Stimulated activated naive CD4-positive, alpha-beta T cell treated with Interleukin-2 at 50 U/mL for 16 hours (primary cell): Measurements from ENCODE around the gene AMZ1.
"Not testable (repeated sequence)": the region's sequence is repeated elsewhere in the genome, so short reads cannot be mapped to it uniquely, and the experiment has no call there.

ENCODE experiments used
- DNase-seq: peaks from one replicate; lab custom pipeline; 2025; lab: John Stamatoyannopoulos, UW

Gene AMZ1

DNA sequence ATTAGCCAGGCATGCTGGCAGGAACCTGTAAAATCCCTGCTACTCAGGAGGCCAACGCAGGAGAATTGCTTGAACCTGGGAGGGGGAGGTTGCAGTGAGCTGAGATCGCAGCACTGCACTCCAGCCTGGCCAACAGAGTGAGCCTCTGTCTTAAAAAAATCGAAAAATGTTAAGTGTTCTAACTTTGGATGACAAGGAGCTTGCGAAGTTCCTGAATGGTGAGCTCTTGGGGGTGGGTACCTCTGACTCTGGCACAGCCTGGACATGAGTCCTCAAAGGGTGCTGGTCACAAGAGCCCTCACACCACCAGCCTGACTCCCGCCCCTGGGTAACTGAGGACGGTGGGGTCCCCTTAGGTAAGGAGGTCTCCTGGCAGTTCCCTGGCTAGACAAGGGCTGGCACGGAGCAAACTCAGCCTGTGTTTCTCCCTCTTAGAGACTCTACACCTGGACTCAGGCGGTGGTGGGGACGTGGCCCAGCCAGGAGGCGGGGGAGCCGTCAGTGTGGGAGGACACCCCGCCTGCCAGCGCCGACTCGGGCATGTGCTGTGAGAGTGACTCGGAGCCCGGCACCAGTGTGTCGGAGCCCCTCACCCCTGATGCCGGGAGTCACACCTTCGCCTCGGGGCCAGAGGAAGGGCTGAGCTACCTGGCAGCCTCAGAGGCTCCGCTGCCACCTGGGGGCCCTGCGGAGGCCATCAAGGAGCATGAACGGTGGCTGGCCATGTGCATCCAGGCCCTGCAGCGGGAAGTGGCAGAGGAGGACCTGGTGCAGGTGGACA, 24.1 kb downstream of the AMZ1 start:
- DNase-seq, result no peak

DNA sequence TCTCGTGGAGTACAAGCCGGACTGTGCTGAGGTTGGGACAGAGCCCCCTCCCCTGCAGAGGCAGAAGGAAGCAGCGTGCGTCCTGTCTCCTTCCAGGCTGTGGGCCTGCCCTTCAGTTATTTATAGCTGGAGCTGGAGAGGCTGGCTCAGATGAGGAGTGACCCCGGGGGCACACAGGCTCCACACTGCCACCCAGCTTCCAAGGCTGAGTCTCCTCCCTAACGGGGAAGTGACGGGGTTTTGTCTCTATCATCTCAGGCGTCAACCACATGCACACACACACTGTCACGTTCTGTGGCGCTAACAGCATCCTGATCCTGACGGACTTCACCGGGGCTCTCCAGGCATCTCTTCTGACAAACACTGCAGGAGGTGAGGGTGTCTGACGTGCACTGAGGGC, 25.4 kb downstream of the AMZ1 start:
- no peak for DNase-seq

DNA sequence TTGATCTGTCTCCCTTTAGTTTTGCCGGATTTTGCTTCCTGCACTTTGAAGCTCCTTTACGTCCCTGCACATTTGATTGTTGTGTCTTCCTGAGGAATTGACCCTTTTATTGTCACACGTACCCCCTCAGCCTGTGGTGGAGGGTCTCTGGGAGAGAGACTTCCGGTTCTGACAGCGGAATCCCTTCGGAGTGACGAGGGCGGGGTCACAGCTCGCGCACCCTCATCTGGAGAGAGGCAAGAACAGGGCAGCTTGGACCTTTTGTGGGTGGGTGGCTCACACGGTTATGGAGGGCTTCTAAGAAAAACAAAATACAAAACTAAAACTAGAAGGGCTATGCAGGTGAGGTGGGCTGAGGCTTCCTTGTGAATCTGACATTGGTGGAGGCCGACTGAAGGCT, 26.0 kb downstream of the AMZ1 start:
- DNase-seq, result no peak

DNA sequence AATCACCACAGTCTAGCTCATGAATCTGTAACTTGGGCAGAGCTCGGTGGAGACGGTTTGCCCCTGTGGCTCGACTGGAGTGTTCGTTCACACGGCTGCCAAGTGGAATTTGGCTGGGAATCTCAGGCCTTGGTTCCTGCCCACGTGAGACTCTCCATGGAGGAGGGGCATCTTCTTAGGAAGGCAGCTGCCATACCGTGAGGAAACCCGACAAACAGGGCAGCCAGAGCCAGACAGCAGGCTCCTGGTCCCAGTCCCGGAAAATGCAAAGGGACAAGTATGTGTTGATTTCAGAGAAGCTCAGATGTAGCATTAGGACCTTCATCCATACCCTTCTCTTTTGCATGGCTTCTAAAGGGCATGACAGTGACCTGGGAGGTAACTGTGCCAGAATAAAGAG, 26.6 kb downstream of the AMZ1 start:
- DNase-seq, result no peak

DNA sequence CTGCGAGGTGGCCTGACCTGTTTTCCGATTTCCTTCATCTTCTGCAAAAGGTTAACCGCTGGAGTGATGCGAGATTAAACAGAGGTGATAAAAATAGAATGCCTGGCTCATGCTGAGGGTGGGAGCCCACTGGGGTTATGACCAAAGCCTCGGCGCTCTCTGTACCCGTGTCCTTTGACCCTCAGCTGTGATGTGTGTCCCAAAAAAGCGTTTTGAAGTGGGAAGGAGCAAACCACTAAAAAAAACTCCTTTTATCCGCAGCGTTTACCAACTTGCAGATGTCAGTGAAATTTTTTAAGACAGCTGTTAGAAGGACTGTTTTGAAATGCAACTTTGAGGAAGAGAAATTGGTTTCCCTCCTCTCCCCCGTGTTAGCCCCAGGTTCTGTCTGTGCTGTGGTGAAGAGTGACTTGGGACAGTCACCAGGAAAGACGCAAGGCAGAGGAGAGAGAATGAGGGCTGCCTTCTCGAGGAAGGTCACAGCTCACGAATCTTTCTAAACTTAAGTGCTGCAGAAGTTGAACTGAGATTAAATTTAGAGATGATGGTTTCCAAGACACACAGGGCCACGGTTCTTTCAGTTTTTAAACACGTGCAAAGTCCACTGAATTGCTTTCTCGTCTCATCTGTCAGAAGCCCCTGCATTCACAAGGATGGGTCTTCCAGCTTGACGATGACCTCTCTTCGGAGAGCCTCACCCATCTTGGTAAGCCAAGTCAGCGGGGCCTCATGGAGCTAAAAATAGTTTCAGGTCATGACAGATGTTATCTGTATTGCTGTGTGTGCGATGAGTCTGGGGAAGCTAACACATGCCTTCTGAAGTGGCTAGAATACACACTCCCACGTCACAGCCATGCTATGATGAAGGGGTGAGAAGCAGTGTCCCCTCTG, 27.6 kb downstream of the AMZ1 start:
- peak; percentile 15 for DNase-seq

DNA sequence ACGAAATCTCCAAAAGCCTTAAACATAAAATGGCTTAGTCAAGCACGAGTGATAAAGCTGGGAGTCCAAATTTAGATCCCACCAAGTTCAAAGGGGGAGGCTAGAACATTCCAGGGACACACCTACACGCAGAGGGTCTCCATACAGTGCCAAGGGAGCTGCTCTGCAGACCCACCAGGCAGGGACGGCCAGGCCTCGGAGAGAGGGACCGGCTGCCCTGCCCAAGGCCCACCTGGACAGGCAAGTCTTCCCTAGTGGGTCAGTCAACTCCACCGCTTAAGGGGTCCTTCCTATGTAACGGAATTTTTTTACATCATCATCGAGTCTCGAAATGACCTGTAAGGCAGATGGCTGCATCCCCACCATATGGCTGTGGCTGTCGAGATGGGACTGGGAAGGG, 28.5 kb downstream of the AMZ1 start:
- no peak for DNase-seq

DNA sequence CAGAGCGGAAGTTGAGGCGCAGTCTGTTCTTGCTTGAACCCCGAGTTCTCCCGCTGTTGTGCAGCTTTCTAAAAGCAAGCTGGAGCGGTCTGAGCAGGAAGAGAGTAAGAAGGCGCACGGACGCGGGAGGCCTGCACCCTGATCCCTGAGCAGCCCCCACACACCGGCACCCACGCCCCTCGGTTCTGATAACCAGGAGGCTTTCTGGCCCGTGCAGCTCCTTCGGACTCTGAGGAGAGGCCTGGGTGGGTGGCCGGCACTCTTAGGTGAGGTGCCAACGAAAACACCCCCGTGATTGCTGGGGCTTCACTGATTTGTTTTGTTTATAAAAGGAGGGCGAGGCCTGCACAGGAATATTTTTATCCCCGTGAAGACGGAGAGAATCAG, 28.9 kb downstream of the AMZ1 start:
- DNase-seq, result no peak

DNA sequence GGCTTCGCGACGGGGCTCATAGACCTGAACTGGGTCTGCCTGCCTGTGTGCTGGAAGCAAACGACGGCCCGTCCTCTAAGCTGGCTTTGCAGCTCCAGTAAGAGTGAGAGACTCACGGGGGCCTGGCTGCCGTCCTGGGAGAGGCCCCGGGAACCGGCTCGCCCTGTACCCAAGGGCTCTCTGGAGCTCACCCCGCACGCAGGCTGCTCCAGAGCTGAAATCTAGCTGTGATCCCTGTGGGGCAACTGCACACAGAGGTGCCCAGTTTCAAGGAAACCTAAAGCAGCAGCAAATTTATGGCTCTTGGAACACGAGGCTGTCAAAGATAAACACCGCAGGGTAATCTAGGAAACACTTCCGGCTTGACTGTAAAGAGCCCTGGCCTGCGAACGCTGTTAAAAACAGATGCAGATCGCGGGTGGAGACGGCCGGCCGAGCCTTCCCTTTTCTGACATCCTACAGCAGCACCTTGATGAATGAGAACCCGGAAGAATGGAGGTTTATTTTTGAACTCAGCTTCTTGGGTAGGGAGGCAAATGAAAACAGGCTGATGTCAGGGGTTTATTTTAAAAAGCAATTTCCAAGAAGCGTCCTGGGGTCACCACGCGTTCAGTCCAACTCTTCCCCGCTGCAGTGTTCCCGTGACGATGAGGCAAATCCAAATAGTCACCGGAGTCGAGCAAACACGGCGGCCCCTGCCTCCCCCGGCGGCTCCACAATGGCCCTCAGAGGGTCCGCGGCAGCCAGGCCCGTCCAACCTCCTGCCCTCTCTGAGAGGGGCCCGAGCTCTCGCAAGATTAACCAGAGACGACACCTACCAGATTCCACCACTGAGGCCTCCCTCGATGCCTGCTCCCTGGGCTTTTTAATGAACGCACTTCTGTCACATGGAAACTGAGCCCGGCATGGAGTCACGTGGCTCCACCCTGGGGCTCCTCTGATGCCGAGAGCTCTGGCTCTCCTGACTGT, 29.6 kb downstream of the AMZ1 start:
- DNase-seq, result no peak

DNA sequence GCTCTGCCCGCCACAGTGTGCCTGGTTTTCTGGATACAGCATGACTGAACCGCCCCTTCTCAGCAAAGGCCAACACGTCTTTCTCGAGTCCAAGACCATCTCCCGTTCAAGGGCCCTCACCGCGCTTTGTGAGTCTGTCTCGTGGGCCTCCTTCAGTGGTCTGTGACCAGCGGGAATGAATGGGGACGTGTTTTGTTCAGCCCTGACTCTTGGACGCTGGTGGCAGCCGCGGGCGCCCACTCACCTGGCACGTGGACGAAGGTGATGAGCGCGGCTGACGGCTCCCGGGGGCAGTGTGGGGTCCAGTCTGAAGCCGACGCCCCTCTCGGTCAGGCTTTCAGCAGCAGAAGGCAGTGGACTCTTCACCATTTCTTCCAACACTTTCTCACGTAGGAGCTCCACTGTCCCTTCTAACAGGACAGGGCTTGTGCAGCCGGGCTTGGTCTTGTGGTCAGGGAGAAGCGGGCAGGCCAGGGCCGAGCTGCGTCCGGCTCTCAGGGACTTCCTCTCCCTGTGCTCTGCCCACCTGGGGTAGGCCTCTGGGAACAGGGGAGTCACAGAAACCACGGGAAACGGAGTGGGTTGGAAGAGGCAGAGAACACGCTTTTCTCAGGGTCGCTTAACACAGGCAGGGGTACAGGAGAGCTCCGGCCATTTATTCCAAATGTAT, 30.4 kb downstream of the AMZ1 start:
- no peak for DNase-seq

DNA sequence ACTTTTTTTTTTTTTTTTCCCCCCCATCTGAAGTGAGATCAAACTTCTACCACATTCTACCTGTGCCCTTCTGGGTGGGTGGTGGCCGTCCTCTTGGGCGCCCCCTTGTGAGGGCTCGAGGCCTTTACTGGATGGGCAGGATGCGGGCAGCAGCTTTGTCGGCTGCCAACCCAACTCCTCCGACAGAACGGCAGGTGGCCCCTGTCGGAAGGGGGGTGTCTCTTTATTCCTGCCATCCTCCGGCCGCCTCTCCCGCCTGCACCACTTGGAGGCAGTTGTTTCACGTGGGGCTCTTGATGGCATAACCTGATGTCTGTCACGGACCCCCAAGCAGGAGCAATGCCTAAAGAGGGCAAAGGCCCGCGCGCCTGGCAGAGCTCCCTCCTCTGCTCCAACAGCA, 31.0 kb downstream of the AMZ1 start:
- peak; percentile 43 for DNase-seq

DNA sequence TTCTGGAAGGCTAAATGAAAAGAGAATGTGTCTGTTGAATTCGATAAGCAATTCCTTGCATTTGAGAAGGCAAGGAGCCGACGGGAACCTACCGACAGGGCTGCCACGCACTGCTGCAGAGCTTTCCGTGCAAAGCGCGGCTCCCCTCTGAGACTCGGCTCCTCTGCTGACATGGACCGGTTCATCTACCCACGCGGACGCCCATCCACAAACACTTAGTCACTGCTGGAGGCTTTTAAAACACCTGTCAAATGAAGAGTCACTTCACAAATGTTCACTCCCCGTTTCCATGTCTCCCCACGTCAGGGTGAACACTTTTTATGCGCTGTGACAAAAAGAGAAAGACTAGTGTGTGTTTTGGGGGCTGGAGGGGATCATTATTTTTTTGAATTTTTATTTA, 32.0 kb downstream of the AMZ1 start:
- peak; percentile 23 for DNase-seq

DNA sequence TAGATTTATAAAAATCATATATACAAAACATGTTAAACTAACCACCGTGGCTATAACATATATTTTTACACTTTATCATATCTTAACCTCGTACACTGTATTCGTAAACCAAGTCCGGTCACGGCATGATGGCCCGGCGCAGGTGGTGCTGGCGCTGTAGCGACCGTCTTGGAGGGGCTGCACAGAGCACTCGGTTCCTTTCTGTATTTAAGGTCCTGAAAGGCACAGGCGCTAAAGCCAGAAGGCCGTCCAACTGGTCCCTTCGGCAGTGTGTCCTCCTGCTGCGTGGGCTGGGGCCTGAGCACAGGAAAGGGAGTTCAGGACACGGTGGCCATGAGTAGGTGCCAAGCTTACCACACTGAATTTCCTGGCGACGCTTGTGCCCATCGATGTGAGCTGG, 33.8 kb downstream of the AMZ1 start:
- no peak for DNase-seq

DNA sequence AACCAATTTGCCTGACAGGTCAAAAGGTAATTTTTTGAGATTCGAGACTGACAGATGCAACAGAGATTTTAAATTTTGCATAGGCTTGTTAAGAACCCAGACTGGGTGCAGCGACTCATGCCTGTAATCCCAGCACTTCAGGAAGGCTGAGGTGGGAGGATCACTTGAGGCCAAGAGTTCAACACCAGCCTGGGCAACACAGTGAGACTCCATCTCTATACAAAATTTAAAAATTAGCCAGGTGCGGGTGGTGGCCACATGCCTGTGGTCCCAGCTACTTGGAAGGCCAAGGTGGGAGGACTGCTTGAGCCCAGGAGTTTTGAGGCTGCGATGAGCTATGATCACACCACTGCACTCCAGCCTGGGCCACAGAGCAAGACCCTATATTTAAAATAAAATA, 34.6 kb downstream of the AMZ1 start:
- no peak for DNase-seq

DNA sequence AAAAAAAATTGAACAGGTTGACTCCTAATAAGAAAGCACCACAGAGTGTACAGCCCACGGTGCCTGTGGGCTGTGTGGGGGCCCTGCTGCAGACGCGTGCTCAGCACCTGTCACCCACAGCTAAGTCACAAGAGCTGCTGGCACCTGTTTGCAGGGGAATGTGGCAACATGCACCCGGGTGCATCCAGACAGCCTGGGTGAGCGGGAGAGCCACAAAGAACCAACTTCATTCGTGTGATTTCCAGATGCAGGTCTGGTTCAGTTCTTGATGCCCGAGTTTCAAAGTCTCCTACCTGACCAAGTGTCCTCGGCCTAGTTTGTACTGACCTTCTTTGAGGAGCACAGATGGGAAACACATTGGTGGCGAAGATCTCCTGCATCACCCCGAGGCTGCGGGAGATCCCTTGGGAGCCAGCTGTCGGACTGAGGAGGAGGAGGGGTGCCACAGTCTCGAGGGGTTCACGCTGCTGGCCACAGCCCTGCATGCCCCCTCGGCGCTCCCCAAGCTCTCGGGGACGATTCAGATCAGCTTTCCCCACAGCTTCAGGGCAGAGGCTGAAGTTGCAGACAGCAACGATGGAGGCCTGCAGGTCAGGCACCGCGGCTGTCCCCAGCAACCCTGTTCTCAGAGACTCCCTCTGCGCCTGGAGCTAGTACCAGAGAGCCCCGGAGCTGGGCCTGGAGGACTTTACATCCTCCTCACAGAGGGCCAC, 35.3 kb downstream of the AMZ1 start:
- no peak for DNase-seq

DNA sequence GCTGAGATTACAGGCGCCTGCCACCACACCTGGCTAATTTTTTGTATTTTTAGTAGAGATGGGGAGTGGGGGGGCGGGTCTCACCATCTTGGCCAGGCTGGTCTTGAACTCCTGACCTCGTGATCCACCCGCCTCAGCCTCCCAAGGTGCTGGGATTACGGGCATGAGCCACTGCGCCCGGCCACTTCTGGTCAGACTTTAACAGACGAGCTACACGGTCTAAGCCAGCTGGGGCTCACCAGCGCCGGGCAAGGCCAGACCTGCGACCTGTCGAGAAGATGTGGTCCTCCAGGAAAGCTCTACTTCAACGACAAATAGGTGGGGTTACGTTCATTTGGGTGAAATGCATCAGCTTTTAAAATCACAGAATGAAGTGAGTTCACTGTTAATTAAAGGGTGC, 36.0 kb downstream of the AMZ1 start:
- DNase-seq, result not testable (repeated sequence)

DNA sequence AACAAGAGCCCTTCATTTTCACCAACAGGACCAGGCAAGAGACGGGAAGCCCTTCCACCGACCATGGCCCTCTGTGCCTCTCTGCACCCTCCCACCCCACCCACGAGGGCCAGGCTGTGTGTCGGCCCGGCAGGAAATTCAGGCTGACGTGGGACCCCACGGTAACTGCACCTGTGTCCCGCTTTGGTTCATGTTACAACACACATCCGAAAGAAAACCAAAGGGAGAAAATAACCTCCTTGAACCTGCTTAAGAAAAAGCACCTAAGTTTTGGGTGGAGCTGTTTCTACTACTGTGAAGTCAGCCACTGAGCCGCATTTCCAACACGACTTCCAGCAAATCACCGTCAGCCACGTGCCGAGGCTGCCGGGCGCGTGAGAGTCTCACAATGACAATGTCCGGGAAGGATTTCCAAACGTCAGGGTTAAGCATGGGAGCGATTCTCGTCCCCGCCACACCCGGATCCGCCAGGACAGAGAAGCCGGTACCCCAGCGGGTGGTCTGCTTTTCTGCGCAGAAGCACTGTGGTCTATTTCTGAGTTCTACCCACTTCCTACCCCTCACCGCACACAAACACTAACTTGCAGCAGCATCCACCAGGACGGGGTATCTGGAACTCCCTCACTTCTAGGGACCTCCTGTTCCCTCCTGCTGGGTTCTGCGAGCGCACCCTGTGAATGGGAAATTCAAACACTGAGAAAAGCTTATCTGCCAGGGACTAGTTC, 36.6 kb downstream of the AMZ1 start:
- no peak for DNase-seq

DNA sequence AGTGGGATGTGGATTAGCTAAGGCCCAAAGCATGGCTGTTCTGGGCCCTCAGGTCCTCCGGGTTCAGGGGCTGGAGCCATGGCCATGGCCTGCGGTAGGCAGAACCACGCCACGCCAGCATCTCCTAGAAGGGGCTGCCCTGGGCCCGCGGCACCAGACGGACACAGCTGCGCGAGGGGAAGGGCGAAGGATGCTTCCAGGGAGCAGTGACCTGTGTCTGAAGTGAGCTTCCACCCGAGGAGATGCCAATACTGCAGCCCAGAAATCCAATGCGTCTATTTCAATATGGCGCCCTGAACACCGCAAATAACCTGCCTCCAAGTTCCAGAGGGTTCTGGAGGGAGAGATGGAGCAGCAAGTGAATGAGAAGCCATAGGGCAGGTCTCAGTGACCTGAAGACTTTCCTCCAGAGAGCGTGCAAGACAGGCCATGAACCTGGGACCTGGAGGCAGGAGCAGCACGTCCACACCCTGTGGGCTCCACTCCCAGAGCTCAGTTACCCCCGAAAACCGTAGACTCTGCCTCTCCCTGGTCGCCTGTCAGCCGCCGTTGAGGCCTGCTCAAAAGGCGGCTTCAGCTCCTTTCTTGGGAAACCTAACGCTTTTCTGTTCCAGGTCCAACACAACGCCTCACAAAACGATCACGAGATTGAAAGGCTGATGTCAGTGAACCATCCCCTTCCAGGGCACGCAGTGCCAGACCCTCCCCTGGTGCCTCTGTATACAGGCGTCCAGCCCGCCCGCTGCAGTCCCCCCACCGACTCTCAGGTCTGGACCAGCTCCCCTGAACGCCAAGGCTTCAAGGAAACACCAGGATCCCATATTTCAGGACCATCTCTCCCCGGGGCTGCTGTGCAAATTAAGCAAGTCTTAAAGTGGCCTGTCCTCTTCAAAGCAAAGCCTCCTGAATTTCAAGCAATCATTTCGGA, 37.4 kb downstream of the AMZ1 start:
- no peak for DNase-seq

DNA sequence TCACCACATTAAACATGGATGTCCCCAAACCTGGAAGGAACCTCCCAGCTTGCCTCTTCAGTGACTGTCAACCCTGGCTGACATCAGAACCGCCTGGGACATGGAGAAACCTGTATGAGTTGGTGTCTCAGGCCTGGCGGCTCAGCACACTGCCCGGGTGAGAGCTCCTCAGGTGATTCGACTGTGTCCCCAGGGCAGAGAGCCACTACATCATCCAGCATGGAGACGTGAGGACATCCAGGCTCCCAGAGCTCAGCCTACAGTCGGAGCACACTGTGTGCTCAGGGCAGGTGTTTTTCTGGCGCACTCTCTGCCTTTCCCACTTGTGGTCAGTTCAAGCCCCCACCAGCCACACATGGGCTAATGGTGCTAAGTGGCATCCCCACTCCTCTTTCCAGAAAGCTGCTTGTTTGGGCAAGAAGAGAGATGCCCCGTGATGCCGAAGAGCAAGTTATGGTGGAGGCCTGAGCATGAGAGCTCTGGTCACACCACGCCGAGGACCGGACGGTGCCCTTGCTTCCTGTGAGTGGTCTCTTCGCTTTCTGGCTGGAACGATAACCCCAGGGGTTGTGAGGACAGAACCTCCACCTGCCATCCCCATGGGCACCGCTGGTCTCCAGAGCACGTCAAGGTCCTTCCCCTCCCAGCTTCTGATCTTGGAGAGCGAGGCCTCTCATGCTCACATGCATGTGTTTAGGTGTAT, 38.5 kb downstream of the AMZ1 start:
- no peak for DNase-seq

DNA sequence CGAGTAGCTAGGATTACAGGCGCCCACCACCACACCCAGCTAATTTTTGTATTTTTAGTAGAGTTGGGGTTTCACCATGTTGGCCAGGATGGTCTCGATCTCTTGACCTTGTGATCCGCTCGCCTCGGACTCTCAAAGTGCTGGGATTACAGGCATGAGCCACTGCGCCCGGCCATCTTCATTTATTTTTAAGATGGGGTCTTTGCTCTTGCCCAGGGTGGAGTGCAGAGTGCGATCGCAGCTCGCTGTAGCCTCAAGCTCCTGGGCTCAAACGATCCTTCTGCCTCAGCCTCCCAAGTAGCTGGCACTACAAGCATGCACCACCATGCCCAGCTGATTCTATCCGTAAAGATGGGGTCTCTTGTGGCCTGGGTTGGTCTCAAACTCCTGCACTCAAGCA, 39.2 kb downstream of the AMZ1 start:
- DNase-seq, result not testable (repeated sequence)
